Left hindlimb (tissue), 1 donor: ENCODE data around the gene NXT1.

Experiments
- DNase-seq: peaks from one replicate; pipeline ENCODE4 v3.0.0-alpha.2; 2018

The NXT1 gene

DNA sequence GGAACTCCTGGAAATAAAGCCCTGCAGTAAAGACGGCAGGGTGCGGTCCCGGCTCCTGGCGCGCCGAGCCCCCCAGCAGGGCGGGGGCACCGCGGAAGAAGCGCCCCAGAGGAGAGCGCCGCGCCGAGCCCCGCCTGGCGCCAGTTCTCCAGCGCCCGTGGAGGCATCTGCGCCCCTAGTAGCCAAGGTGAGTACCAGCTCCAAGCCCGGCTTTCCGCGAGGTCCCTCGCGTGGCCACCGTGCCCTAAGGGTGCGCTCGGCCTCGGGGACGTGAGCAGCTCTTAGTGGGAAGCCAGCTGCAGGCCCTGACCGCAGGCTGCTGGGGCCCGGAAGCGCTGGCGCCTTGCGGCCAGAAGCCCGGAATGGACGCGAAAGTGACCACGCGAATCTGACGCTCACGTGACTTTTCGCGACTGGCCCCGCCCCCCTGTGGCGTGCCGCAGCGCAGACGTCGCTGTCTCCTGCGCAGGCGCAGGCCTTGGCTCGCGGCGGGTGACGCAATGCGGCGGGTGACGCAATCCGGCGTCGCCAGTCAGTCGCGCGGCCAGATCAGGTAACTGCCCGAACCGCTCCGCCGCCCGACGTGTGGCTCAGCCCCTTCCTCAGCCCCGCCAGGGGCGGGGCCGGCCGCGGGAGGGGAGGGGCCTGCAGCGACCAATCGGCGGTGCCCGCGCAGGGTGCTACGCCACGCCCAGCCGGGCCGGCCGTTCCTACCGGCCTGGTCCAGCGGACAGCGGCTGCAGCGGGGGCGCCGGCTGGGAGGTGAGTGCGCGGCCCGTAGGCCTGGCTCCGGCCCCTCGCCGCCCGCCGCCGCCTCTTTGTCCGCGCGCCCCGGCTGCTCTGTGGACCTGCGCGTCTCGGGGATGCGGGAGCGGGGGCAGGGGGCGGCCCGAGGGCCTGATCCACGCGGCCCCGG is 11.1 kb downstream of the NXT1 start, which contains the start of gene GZF1:
GZF1 (plus strand) TSS at position 707 of the 916 bp plus-strand sequence. CDS start 2,202 bp downstream, outside the sequence.
- DNase-seq = peak; percentile 100

DNA sequence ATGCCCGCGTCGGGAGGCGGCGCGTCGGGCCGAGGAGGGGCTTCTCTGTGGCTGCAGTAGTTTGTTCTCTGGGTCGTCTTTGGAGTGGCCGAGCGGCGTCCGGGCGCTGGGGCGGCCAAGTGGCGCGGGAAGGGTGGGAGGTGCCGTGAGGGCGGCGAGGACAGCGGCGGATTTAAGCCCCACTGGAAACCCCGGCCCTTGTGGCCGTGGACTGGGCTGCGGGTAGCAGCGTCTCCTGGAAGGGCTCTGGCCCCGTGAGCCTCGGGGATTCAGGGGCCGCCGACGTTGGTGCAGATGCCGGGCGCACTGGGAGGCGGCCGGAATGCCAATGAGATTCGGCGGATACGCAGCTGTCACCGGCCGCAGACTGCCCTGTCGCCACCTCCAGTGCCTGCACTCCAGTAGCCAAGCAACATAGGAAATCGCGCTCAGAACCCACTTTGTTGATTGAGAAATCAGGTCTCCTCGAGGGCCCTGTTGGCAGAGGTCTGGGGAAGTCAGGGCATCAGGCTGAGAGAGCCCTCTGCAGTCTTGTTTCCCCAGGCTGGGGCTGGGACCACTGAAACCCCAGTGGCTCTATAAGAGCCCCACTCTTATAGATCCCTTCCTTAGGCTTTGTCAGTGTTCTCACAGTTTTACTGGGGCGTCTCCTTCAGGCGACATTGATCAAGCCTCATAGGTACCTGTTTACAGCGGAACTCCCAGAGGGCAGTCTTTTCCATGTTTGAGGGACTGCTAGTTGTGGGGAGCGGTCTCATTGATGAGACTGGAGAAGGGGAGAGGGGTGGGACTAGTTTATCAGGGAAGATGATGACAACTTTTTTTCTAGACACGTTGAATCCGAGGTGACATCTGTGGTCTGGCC is 12.0 kb downstream of the NXT1 start:
- DNase-seq = no peak

DNA sequence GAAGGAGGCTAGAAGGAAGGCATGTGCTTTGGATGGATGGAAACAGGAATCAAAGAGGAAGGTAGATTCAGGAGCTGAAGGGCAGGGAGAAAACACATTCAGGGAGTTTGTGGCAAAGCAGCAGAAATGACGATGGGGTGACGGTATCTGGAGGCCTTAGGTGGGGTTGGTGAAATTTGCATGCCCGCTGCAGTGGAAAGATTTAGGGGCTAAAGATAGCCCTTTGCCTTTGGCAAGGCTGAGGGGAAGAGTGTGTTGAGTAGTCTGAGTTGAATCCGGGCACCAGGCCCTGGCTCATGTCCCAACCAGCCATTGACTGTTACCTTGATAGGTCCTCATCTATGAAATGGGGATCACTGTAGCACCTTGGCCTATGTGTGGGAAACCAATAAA is 12.7 kb downstream of the NXT1 start:
- DNase-seq = no peak

DNA sequence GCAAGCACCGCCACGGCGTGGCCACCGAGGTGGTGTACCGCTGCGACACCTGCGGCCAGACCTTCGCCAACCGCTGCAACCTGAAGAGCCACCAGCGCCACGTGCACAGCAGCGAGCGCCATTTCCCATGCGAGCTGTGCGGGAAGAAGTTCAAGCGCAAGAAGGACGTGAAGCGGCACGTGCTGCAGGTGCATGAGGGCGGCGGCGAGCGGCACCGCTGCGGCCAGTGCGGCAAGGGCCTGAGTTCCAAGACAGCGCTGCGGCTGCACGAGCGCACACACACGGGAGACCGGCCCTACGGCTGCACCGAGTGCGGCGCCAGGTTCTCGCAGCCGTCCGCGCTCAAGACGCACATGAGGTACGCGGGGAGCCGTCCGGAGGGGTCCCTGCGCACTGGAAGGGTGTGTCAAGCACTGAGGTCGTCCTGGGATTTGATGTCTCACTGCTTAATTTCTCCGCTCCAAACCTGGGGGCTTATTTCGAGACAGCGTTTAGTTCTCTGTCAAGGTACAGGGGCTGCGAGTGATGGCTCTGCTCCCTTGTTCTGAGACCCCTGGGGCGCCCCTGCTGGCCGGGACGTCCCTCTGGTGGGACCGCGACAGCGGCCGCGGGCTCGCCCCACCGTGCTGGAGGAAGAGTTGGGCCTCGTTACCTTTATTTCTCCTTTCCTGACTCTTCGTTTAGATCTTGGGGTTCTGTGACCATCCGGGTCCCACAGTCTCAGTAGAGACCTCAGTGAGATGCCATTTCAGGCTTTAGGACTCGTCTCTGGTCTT is 15.0 kb downstream of the NXT1 start:
- DNase-seq = no peak

DNA sequence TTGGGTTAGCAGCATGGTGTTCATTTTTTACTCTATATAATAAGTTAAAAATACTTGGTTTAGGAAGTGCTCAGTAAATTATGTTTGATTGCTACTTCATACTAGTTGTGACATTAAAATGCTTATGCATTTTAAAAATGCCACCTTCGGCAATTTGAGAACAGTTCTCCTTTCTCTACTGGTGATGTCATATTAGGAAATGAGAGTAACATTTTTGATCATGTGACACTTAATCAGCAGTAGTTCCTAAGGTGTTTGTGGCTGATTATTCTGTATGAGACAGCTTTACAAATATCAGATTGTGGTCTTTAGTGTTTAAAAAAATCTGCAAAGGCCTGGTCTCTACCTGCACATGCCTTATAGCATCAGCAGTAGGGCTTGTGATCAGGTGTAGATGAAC is 15.8 kb downstream of the NXT1 start:
- no peak for DNase-seq

DNA sequence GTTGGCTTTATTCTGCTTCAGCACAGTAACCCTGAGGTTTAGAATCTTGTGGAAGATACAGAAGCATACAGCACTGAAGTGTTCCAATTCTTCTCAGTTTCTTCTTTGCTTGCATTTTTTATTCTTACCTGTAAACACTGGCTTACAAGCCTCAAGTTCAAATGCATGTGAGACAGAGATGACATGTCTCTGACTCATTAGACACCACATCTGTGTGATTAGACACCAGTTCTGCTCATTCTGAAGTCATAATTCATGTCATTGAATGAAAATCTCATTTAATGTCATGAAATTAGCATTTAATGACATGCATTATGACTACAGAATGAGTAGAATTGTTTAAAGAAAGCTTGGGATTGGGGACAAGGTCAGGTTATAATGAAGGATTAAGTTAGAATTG is 17.2 kb downstream of the NXT1 start:
- no peak for DNase-seq

DNA sequence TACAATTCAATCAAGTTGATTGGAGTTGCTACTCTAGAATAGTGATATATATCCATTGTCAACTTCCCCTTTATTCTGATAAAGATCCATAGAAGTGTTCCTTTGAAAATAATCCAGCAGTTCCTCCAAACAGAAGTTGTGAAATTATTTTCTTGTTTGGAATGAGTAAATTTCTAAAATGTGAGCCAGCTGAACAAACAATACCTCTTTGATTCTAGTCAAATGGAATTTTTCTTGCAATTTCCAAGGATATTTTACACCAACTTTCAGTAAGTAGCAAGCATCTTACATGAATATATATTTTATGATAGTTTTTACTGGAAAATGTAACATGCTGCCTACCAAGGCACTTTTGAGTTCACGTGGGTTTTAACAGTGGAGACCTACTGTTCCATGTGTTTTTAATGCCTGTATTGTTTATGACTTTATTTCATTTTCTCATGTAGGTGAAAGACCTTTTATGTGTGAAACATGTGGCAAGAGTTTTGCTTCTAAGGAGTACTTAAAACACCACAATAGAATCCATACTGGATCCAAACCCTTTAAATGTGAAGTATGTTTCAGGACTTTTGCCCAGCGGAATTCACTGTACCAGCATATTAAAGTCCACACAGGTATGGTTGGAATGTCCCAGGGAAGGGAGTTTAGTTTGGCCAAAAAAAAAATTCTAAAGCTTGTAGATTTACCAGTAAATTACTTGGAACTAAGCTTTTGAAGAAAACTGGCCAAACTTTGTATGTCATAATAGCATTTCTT is 17.9 kb downstream of the NXT1 start:
- no peak for DNase-seq

DNA sequence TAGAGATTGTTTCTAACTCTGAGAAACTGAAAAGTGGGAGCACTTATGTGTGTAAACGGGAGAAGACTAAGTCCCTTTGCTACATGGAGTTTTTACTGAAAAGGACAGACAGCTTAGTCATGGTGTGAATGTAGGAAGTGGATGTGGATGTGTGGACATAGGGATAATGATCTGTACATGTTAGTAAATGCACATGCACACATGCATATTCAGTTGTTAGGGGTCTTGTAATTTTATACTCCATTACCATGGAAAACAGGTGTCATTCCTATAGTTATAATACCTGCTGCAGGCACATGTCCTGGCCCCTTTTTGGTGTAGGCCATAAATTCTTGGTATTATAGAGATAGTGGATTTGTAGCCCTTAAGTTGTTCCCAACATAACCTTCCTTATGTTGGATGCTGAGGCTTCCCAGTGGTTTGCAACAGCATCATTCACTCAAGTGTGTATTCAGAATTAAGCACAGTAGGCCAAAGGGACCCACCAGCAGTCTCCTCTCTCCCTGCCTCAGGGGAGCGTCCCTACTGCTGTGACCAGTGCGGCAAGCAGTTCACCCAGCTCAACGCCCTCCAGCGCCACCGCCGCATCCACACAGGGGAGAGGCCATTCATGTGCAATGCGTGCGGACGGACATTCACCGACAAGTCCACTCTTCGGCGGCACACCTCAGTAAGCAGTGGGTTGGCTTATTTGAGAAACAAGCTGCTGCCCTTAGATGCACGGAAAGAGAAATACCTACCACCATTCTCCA is 18.7 kb downstream of the NXT1 start:
- DNase-seq = no peak

DNA sequence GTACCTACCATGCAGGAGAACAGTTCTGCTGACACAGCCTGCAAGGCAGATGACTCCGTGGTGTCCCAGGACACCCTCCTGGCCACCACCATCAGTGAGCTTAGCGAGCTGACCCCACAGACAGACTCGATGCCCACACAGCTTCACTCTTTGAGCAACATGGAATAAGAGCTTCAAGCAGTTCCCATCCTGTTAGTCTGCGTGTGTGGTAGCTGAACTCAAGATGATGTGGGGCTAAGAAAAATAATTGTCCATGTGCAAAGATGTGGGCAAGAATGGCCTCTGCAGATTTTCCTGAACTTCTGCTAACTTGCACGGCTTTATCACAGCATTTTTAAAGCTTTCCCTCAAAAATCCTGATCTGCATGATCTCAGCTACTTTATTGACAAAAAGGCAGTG is 19.7 kb downstream of the NXT1 start:
- DNase-seq = no peak

DNA sequence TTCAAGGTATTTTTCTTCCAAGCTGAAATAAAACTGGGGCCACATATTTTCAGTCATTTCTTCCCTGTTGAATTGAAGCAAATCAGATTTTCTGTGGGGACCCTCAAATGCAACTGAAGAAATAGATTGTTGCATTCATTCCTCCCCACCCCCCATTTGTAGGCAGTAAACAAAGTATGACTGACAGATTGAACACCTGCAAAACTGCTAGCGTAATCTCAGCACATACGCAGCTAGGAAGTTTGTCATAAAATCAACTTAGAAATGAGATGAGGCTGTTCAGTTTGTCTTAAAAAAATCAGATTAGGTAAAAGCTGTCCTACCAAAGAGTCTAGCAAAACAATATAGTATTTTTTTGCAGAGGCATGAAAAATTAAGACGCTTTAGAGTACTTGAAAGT is 20.3 kb downstream of the NXT1 start:
- no peak for DNase-seq

DNA sequence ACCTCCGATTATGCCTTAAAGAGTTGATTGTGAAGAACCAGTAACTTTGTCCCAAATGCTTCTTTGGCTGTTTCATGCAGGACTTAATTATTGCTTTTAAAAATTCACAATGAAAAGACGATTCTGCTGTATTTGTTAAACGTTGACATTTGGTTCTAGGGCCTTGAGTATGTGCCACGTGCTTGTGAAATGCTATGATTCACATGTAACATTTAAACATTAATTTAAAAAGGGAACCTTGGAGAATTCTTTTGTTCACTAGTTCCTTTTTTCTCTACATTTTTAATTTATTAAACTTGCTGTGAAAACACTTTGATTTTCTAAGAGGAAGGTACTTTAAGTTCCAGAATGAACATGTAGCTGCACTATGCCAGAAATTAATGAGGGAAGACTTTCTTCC is 20.9 kb downstream of the NXT1 start:
- DNase-seq = no peak

DNA sequence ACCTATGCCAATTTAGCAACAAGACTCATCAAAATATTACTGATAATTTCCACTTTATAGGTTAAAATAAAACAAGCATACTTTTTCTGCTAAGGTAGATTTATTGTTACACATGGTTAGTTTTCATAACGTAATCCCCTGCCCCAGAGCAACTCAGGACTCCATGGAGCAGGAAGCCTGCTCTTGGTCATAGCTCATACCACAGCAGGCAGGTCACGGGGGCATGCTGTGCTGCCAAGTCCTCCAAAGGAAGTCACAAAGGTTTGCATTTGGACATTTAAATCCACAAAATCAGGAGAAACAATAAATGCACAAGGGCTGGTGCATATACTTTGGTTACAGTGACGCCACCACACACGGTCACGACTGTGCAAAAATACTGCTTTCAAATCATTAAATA is 23.9 kb downstream of the NXT1 start:
- no peak for DNase-seq

DNA sequence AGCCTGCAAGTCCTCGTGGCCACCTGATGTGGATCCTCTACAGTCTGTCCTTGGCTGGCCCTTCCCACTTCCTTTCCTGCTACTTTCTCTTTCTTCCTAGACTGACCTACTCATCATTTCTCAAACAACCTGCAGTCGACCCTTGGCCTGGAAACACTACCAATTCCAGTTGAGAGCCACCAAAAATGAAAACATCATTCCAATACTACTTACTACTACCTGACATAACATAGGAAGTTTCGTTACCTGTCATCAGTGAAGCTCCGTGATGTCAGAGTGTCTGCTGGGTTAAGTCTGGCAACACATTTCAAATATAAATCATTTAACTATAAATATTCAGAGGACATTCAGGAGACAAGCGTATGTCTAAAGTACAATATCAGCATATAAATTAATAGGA is 25.2 kb downstream of the NXT1 start:
- DNase-seq = no peak

DNA sequence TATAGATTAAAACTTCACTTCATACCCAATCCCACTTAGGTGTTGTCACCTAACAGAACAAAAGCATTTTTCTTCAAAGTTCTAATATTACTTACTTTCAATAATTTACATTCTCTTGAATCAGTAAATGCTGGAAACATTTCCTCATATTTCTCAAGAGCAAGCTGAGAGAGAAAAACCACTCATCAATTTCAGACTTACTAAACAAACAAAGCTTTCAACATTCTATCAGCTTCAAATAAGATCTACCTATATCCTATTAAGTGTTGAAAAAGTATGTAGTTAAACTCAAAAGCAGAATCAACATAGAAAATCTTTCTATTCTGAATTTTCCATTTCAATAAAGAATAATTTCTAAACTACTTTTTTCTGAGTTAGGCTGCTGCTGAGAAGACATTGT is 29.2 kb downstream of the NXT1 start:
- DNase-seq = no peak

DNA sequence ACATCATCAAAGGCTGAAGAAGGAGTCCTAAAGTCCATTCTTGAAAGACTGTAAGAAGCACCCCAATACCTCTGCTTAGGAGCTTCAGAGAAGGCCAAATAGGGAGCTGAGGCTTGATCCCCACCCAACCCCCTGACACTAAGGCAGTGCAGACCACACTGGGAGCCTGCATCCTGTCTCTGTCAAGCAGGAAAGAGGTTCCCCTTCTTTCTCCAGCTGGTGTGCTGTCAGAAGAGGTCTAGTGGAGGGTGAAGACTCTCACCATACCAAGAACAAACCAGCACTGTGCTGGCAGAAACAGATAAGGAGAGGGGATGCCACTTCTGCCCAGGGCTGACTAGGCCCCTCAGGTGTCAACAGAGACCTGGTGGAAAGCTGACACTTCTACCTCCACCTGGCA is 31.3 kb downstream of the NXT1 start:
- no peak for DNase-seq

DNA sequence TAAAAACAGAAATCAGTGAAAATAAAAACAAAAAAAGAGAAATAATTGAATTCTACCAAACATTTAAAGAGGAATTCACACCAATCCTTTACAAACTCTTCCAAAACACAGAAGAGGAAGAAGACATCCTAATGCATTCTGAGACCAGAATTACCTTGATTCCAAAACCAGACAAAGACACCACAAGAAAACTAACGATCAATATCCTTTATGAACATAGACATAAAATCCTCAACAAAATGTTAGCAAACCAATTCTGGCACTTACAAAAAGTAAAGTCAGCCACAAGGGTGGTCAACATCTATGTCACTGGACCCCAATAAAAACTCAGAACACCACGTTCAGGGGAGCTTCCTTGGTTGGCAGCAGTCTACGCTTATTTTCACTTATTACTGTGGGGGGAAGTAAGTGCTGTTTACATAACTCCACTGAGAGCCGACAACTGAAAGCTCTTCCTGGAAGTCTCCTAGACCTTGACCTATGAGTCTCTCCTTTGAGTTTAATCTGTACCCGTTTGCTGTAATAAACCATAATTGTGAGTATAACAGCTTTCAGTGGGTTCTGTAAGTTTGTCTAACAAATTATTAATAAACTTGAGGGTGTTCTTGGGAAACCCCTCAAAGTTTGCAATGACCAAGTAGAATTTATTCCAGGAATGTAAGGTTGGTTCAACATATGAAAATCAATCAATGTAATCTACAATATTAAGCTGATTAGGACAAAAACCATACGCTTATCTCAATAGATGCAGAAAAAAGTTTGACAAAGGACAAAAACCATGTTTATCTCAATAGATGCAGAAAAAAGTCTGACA is 35.9 kb downstream of the NXT1 start:
- no peak for DNase-seq

DNA sequence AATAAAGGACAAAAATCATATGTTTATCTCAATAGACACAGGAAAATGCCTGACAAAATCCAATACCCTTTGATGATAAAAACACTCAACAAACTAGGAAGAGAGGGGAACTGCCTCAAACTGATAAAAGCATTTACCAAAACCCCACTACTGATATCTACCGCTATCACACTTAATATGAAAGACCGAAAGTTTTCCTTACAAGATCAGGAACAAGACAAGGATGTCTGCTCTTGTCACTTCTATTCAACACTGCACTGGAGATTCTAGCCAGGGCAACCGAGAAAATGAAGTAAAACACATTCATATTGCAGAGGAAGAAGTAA is 36.5 kb downstream of the NXT1 start:
- DNase-seq = no peak

DNA sequence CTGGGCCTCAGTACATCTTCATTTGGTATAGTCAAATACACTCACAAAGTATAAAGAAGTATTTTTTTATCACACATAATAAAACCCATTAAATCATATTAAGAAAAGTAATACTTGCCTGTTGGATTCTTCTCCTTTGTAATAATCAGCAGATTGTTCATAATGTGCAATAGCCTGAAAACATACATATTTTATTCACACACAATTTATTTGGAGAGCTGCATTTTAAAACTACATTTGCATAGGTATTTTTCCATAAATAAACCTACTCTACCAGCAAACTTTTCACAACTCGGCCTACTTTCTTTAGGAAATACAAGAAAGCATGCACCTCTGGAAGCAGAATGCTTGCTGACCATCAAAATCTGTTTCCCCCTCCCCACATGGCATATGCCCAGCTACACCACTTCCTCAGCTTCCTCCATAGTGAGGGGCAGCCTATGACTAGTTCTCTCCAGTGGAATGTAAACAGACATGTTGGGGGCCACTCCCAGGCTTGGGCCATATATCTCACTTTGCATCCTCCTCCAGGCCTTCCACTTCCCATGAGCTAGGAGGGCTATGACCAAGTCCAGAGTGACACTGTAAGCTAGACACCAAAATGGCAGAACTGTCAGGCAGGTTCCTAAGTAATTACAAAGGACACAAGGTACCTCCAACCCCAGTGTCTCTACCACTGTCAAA is 39.6 kb downstream of the NXT1 start:
- no peak for DNase-seq

DNA sequence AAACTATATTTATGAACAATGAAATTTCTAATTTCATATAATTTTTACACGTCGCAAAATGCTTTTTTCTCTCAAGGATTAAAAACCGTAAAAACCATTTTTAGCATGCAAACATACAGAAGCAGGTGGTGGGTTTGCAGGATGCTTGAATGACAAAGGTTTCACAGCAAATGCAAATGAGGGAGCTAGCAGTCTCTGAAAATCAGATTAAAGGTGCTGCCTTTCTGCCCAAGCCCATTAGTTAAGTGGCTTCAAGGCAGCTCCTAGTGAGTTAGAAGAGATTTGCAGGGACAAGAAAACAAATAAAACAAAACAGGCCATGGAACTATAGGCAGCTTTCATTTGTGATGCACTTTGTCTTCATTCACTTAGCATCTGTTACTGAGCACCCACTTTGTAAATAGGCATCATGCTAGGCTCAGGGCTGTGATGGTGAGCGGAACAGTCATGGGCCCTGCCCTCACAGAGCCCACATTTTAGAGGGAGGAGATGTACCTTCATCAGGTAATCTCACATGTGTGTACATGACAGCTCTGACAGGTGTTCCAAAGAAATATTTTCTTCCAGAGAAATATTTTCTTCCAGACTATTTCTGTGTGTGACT is 41.2 kb downstream of the NXT1 start:
- DNase-seq = no peak
